Transverse colon (tissue), 4 donors: ENCODE results near the gene SYCE3. TPM values are rescaled to one million over a fixed set of nuclear protein-coding genes. Genes with fewer than 3 reads are reported as not detected.

Source experiments
- DNase-seq: peaks from one replicate; pipeline ENCODE4 v3.0.0-alpha.2; 2019
- H3K27ac ChIP-seq, 4 donors: fragments of 200-600 bp; sonication (generic); 2 replicates each; pipeline ENCODE4 v1.5.1; 2016 to 2018; ENCODE audit warnings: inconsistent platforms in 4 of 4
- H3K27me3 ChIP-seq: fragments of 200-600 bp; sonication (generic); 2 replicates; pipeline ENCODE4 v1.5.1; 2017; ENCODE audit warnings: inconsistent platforms
- H3K36me3 ChIP-seq, 4 donors: fragments of 200-600 bp; sonication (generic); 2 replicates each; pipeline ENCODE4 v1.5.1; 2017 to 2019; ENCODE audit warnings: inconsistent platforms in 4 of 4
- H3K4me1 ChIP-seq, 4 donors: fragments of 200-600 bp; sonication (generic); 2 replicates each; pipeline ENCODE4 v1.5.1; 2017 to 2020; ENCODE audit warnings: inconsistent platforms in 4 of 4
- H3K4me3 ChIP-seq, 4 donors: fragments of 200-600 bp; sonication (generic); 1 replicate in 1 of 4; 2 replicates in 3 of 4; pipeline versions ENCODE4 v1.5.1 to v1.6.1; 2017 to 2019; ENCODE audit warnings: inconsistent platforms in 4 of 4
- H3K9me3 ChIP-seq, 2 donors: fragments of 200-600 bp; sonication (generic); 2 replicates each; pipeline ENCODE4 v1.5.1; 2017 to 2019; ENCODE audit warnings: inconsistent platforms in 2 of 2
- CTCF ChIP-seq, 5 experiments: fragments of 200-600 bp in 3 of 5; fragments of 450-650 bp in 2 of 5; sonication (generic) in 3 of 5; IDR thresholded peaks; 1 replicate in 2 of 5; 2 replicates in 3 of 5; pipeline ENCODE4 v1.5.1; 2016 to 2017; ENCODE audit warnings: antibody characterized with exemption in 5 of 5, inconsistent platforms in 3 of 5, mild to moderate bottlenecking in 2 of 5, moderate library complexity in 1 of 5
- EP300 ChIP-seq: sonication (generic); formaldehyde crosslinking; IDR thresholded peaks from one replicate; pipeline ENCODE4 v1.6.1; 2017; ENCODE audit warnings: antibody characterized with exemption, low read depth
- POLR2A ChIP-seq: fragments of 450-650 bp; IDR thresholded peaks from one replicate; pipeline ENCODE4 v1.6.1; 2016; ENCODE audit warnings: antibody characterized with exemption, mild to moderate bottlenecking, moderate library complexity
- POLR2AphosphoS5 ChIP-seq, 3 donors: sonication (generic); formaldehyde crosslinking; IDR thresholded peaks; one replicate each; pipeline ENCODE4 v1.6.1; 2016; ENCODE audit warnings: antibody characterized with exemption in 3 of 3
- WGBS, 2 donors: methylation state at CpG; one replicate each; pipeline ENCODE4 v1.1.5; 2018; ENCODE audit warnings: low coverage in 1 of 2; 5-methylcytosine and 5-hydroxymethylcytosine counted together
- in situ Hi-C, 4 donors: fragments of 200-750 bp; cut with MboI; loops; one replicate each; pipeline versions ENCODE4 v1.15.0 to v1.15.1; 2017; ENCODE audit warnings: low sequenced_read_pairs in 3 of 4, low pct_ligation_motif_present in 1 of 4, low pct_unique_long_range_greater_than_20kb in 1 of 4
- intact Hi-C: fragments of 100-400 bp; cut with DNase I; formaldehyde crosslinking; loops from one replicate; pipeline ENCODE4 v1.15.1; 2023; ENCODE audit warnings: low total_unique reads
- total RNA-seq, 4 donors: library from RNA; depleted of rRNA; stranded (reverse); fragments of >200 nt; gene quantifications; one replicate each; pipeline ENCODE4 v1.1.0, GENCODE V29; 2016

SYCE3 gene
- total RNA-seq, 4 donors from 2014 or later, result not detected

DNA sequence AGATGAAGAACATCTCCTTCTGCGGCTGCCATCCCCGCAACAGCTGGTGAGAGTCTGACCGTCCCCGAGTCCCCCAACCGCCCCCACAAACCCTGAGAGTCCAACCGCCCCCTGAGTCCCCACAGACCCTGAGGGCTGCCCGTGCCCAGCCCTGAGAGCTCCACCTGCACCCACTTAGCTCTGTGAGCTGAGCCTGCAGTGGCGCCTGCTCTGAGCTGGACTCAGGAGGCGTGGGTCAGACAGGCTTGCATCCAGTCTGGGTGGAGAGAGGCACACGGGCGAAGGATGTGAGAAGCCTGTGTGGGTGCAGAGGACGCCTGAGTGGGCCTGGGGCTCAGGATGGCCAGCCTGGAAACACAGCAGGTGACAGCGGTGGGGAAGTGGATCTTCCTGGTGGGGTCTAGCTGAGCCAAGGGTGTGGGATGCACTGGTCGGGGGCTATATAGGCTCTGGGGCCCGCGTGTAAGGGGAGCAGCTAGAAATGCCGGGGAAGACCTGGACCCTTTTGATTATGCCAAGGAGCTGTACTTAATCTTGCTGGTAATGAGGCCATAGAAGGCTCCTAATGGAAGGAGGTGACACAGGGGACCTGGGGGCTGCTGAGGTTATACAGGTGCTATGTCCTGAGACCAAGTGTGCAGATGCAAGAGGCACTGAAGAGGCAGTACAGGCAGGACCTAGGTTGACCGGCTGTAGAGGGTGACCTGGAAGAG lies 44.4 kb upstream of the SYCE3 start:
- TF ChIP-seq CTCF (IDR thresholded peaks at IDR 0.05), result no peak
- no peak for TF ChIP-seq POLR2A
- no peak for TF ChIP-seq EP300
- no peak for TF ChIP-seq POLR2AphosphoS5 (IDR thresholded peaks at IDR 0.05)
- DNase-seq, result no peak
- H3K4me1 ChIP-seq, result peaks cover 0 to under 1% (median under 1%) of the 10 kb centered on the region in 4 donors
- intact Hi-C loops (no loop called here), in situ Hi-C loops (no loop called here)
- peaks cover 54% of the 10 kb centered on the region for H3K27me3 ChIP-seq
- no peak overlapping the region for H3K27ac ChIP-seq
- no peaks in the 10 kb centered on the region for H3K36me3 ChIP-seq
- no peak overlapping the region for H3K4me3 ChIP-seq
- H3K9me3 ChIP-seq, result no peaks in the 10 kb centered on the region
- 78% methylated on average over 18 of the region's 18 CpGs; no CpG with 5 or more reads in 1 of the 2 donors for WGBS, 2 donors

GRCh38 chr22:50606165-50606945 lies 43.6 kb upstream of the SYCE3 start:
- in situ Hi-C loops, result no loop called here
- peaks cover 61% of the 10 kb centered on the region for H3K27me3 ChIP-seq
- WGBS, 2 donors, result 72% methylated on average over 19 of the region's 19 CpGs; no CpG with 5 or more reads in 1 of the 2 donors
- no peaks in the 10 kb centered on the region for H3K4me1 ChIP-seq
- H3K9me3 ChIP-seq, result no peaks in the 10 kb centered on the region
- H3K4me3 ChIP-seq, result no peak overlapping the region
- DNase-seq, result no peak
- no peak overlapping the region for H3K27ac ChIP-seq
- intact Hi-C loops, result no loop called here
- no peak for TF ChIP-seq POLR2AphosphoS5 (IDR thresholded peaks at IDR 0.05)
- no peak for TF ChIP-seq EP300
- TF ChIP-seq CTCF (IDR thresholded peaks at IDR 0.05), result no peak
- no peak for TF ChIP-seq POLR2A
- no peaks in the 10 kb centered on the region for H3K36me3 ChIP-seq

- Histone ChIP-seq H3K4me3 (no peak overlapping the region), H3K4me1 (peaks cover 0 to 5% (median 2%) of the 10 kb centered on the region in 4 donors), H3K36me3 (no peaks in the 10 kb centered on the region), H3K27ac (no peak overlapping the region), H3K27me3 (peaks cover 67% of the 10 kb centered on the region), H3K9me3 (no peaks in the 10 kb centered on the region)
- intact Hi-C loops, result no loop called here
- in situ Hi-C loops, result no loop called here
- 90% methylated on average over 10 of the region's 20 CpGs; no CpG with 5 or more reads in 1 of the 2 donors for WGBS, 2 donors
- DNase-seq, result no peak
- TF ChIP-seq EP300 (no peak), POLR2A (no peak), CTCF (IDR thresholded peaks at IDR 0.05) (no peak), POLR2AphosphoS5 (IDR thresholded peaks at IDR 0.05) (no peak)
These were observed 42.9 kb upstream of the SYCE3 start for GRCh38 chr22:50605613-50606074.

- H3K27ac ChIP-seq, result no peak overlapping the region
- in situ Hi-C loops, result no loop called here
- no peak overlapping the region for H3K4me3 ChIP-seq
- intact Hi-C loops, result no loop called here
- 81% methylated on average over 20 of the region's 23 CpGs; no CpG with 5 or more reads in 1 of the 2 donors for WGBS, 2 donors
- H3K9me3 ChIP-seq, result no peaks in the 10 kb centered on the region
- no peaks in the 10 kb centered on the region for H3K36me3 ChIP-seq
- peaks cover 0 to 8% (median 5%) of the 10 kb centered on the region in 4 donors for H3K4me1 ChIP-seq
- TF ChIP-seq EP300, result no peak
- no peak for TF ChIP-seq CTCF (IDR thresholded peaks at IDR 0.05)
- TF ChIP-seq POLR2AphosphoS5 (IDR thresholded peaks at IDR 0.05), result no peak
- no peak for TF ChIP-seq POLR2A
- peaks cover 71% of the 10 kb centered on the region for H3K27me3 ChIP-seq
- no peak for DNase-seq
These were observed 42.4 kb upstream of the SYCE3 start for GRCh38 chr22:50605002-50605612.
